ENCODE results near the gene CELF4.

Gene CELF4

GRCh38 chr18:37425222-37425621 lies 140.4 kb downstream of the CELF4 start:
- in situ Hi-C loops (cut with HindIII; ENCODE audit: low sequenced_read_pairs) = no loop called here

- in situ Hi-C loops (cut with HindIII; ENCODE audit: low sequenced_read_pairs) = no loop called here
These were observed 141.1 kb downstream of the CELF4 start for GRCh38 chr18:37424507-37424906.

DNA sequence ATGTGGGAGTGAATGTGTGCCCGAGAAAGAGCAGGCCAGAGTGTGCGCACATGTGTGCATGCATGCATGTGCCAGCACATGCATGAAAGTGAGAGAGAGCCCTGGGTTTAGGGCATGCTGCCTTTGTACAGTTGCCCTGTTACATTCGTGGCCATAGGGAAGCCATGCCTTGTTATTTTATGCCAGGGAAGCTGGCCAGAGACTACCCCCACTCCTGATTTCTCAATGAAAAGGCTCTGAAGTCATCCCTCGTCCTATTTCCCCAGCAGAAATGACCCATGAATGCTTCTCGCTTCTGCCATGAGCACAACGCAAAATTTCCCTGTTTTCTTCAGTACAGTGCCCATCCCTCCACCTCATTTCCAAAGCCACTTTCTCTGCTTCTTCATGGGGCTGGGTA lies 143.0 kb downstream of the CELF4 start:
- in situ Hi-C loops (cut with HindIII; ENCODE audit: low sequenced_read_pairs) = no loop called here

- in situ Hi-C loops (cut with HindIII; ENCODE audit: low sequenced_read_pairs) = no loop called here
These were observed 143.5 kb downstream of the CELF4 start for GRCh38 chr18:37422116-37422515.

DNA sequence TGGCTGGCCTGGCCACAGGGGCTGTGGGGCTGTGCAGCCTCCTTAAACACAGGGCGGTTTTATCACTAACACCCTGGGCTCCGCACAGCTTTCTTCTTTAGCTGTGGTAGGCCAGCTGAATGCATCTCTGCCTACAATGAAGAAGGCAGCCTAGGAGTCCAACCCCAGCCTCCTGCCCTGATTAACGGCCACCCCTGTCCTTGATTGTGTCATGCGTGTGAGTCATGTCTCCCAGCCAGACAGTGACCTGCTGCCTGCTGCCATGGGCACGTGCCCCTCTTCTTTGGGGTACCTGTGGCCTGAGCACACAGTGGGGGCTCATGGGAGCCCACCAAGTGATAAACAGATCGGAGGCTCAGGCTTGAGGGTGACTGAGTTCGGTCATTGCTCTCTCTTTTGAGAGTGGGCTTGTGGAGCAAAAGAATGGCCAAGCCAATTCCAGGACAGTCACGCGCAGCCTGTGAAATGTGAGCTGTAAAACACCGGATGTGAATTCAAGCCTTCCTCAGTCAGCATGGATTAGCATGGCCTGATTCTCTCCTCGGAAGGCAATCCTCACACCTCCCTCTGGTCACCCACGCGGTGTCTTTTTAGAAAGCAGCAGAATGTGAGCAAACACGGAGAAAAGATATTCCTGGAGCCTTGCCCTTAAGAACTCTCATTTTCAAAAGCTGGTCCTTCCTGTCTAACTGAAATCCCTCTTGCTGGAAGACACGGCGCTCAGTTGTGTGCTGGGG lies 144.1 kb downstream of the CELF4 start:
- in situ Hi-C loops (cut with HindIII; ENCODE audit: low sequenced_read_pairs) = no loop called here

GRCh38 chr18:37420315-37420880 lies 145.2 kb downstream of the CELF4 start:
- in situ Hi-C loops (cut with HindIII; ENCODE audit: low sequenced_read_pairs) = no loop called here

- in situ Hi-C loops (cut with HindIII; ENCODE audit: low sequenced_read_pairs) = no loop called here
These were observed 145.7 kb downstream of the CELF4 start for GRCh38 chr18:37419866-37420265.

DNA sequence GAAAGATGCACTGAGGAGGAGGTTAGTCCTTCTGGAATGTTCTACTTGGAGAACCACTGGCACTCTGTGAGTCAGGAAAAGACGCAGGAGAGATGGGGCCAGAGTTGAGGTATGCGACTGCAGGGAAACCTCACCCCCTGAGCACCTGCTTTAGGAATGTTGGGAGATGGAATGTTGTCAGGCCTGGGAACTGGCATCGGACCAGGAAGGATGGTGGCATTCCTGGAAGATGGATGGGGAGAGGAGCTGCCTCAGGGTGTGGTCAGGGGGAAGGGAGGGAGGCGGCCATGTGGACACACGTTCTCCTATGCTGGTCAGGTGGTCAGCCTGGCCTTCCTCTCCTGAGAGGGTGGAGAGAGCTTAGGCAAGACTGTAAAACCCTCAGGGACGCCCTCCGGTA lies 146.3 kb downstream of the CELF4 start:
- in situ Hi-C loops (cut with HindIII; ENCODE audit: low sequenced_read_pairs) = no loop called here

GRCh38 chr18:37414816-37415215 lies 150.8 kb downstream of the CELF4 start:
- in situ Hi-C loops (cut with HindIII; ENCODE audit: low sequenced_read_pairs) = no loop called here

- in situ Hi-C loops (cut with HindIII; ENCODE audit: low sequenced_read_pairs) = no loop called here
These were observed 152.8 kb downstream of the CELF4 start for GRCh38 chr18:37412829-37413228.

GRCh38 chr18:37412333-37412732 lies 153.3 kb downstream of the CELF4 start:
- in situ Hi-C loops (cut with HindIII; ENCODE audit: low sequenced_read_pairs) = no loop called here

GRCh38 chr18:37409878-37410277 lies 155.7 kb downstream of the CELF4 start:
- in situ Hi-C loops (cut with HindIII; ENCODE audit: low sequenced_read_pairs) = no loop called here

GRCh38 chr18:37408676-37409265 lies 156.8 kb downstream of the CELF4 start:
- in situ Hi-C loops (cut with HindIII; ENCODE audit: low sequenced_read_pairs) = no loop called here

DNA sequence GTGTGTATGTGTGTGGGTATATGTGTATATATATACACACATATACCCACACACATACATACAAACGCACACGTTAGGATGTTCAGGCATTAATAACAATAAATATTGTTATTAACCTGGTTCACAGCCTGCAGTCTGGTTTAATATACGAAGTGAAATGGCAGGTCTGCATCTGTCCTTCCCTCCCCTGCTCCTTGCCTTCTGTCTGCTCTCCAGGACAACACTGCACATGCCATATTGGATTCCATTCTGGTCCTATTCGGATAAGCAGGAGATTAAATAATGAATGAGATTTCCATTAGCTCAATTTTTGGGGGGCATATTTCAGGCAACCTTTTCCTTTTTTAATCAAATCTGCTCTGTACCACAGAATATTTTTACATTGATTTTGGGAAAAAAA lies 158.0 kb downstream of the CELF4 start:
- in situ Hi-C loops (cut with HindIII; ENCODE audit: low sequenced_read_pairs) = no loop called here

DNA sequence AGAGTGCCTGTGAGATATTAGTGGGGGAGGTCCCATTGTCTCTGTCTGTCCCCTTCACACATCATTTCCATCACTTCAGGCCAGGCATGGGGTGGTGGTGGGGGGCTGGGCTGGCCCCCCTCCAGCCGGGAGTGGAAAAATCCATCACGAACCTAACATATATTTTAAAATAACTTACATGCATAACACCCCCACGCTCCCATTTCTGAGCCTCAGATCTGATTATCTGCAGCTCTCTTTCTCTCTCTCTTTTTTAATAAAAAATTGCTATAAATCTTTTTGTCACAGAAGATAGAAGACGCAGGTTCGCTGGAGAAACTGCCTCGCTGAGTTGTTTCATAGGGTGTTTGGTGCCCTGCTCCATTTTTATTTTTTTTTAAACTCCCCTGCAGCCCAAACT lies 159.8 kb downstream of the CELF4 start:
- in situ Hi-C loops (cut with HindIII; ENCODE audit: low sequenced_read_pairs) = no loop called here

DNA sequence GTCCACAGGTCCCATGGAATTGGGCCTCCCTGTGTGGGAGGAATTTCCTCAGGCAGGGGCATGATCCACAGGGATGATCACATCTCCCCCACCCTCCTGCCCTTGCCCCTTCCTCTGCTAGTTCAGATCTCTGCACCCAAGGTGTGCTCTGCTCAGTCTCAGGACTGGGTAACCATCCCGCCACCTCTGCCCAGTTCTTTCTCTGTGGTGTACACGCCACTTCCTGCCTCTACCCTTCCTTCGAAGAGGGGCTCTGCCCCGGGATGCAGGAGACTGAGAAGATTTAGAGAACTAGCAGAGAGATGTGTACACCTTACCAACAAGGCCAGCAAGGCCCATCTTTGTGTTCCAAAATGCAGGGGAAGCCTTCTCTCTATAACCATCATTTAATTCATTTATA lies 160.4 kb downstream of the CELF4 start:
- in situ Hi-C loops (cut with HindIII; ENCODE audit: low sequenced_read_pairs) = no loop called here

GRCh38 chr18:37403788-37404187 lies 161.8 kb downstream of the CELF4 start:
- in situ Hi-C loops (cut with HindIII; ENCODE audit: low sequenced_read_pairs) = no loop called here

GRCh38 chr18:37403100-37403781 lies 162.4 kb downstream of the CELF4 start:
- in situ Hi-C loops (cut with HindIII; ENCODE audit: low sequenced_read_pairs) = no loop called here

GRCh38 chr18:37402735-37403099 lies 162.9 kb downstream of the CELF4 start:
- in situ Hi-C loops (cut with HindIII; ENCODE audit: low sequenced_read_pairs) = no loop called here

DNA sequence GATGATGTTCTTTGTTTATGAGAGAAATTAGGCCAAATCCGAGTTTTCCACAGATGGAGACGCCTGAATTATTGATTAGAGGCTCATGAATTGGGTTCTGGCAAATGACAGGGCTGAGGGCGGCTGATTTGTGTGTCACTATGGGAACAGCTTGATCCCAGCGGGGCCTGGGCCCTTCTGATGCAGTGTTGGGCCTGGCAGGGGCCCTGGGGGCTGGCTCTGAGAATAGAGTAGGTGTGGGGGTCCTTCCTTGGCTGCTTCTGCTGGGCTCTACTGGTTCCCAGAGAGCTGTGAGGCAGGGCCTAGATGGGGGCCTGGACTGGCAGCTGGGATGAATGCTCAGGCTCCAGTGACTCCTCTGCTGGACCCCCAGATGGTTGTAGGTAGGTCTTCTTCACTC lies 164.8 kb downstream of the CELF4 start:
- in situ Hi-C loops (cut with HindIII; ENCODE audit: low sequenced_read_pairs) = no loop called here

DNA sequence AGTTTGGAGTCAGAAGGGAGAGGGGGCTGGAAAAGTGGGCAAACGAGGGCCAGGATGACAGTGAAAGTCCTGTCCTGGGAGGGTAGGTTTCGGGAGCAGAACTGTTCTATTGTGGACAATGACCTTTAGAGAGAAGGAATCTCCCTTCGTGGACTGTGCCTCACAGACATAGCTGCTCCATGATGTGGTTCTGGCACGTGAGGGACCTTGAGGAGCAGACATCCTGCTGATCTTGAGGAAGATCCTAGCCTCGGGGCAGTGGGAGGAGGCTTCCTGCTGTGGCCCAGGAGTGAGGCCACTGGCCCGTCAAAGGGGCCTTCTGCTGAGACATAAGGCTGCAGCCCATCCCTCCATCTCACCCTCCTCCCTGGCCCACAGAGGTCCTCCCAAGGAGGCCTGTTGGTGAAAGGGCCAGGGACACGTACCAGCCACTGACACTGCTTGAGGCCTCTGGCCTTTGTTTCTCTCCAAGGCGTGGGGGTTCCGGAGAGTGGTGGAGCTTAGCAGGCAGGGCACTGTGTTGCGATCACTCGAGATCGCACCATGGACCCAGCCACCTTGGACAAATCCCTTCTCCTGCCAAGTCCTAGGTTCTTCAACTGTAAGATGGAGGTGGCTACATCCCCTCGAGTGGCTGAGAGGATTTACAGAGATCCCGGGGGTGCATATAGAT lies 167.2 kb downstream of the CELF4 start:
- in situ Hi-C loops (cut with HindIII; ENCODE audit: low sequenced_read_pairs) = no loop called here
